GM12891 (cell line): Measurements from ENCODE around the gene KRTAP4-6.

Experiments
- POLR2A ChIP-seq: IDR thresholded peaks from 2 replicates; pipeline ENCODE4 v1.6.1; 2011; ENCODE audit warnings: low read depth, low read length, control low read depth
- POLR2AphosphoS5 ChIP-seq: IDR thresholded peaks from 2 replicates; pipeline ENCODE4 v1.6.1; 2011; ENCODE audit warnings: low read depth, low read length, control low read depth

DNA sequence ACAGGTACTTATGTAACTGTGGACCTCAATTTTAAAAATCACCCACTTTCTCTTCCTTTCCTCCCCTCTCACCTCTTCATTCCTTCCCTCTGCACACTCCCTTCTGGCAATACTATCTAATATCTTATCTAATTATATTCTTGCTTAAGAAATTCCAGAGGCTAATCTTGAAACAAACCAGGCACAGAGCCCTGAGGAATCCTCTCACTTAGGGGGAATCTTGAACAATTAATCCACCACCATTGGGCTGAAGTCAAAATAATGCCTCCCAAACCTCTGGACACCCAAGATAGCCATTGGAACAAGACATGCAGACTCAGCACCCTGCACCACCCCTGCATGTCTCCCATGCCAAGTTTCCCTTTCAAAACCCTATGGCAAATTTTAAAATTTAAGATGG, 1.0 kb upstream of the KRTAP4-6 start:
- TF ChIP-seq POLR2A (no peak), POLR2AphosphoS5 (no peak)
